ENCODE results near the gene C2CD5. TPM values are rescaled to one million over a fixed set of nuclear protein-coding genes. Genes with fewer than 3 reads are reported as not detected.

The C2CD5 gene
- total and polyA plus RNA-seq, 7 donors = 2.5 to 13.4 (median 5.9) TPM

GRCh38 chr12:22461786-22462185, 82.6 kb downstream of the C2CD5 start:
- no peak for TF ChIP-seq CTCF (IDR thresholded peaks at IDR 0.05)
- DNase-seq = no peak
- intact Hi-C loops (cut with DNase I) = loop anchor here in 1 of 2 donors (5.0 kb wide), 1 partner anchor 379 kb away; no protein-coding TSS in a partner anchor
- Histone ChIP-seq H3K36me3 (ENCODE audit: insufficient read depth in 1 of 2, low read depth in 1 of 2) (peaks cover 0 to 34% of the 10 kb centered on the region in 2 donors), H3K27me3 (ENCODE audit: insufficient read depth in 3 of 3, low read length in 2 of 3) (no peaks in the 10 kb centered on the region), H3K27ac (no peak overlapping the region), H3K9me3 (no peaks in the 10 kb centered on the region), H3K4me3 (no peak overlapping the region), H3K4me1 (no peaks in the 10 kb centered on the region)
- no peak for ATAC-seq
- 94 to 97% (median 95%) methylated on average over 1 of the region's 1 CpG for WGBS, 3 donors

- peak; percentile 48 for TF ChIP-seq CTCF (IDR thresholded peaks at IDR 0.05)
- H3K4me1 ChIP-seq = no peaks in the 10 kb centered on the region
- intact Hi-C loops (cut with DNase I) = loop anchor here in 1 of 2 donors (5.0 kb wide), 1 partner anchor 378 kb away; no protein-coding TSS in a partner anchor
- ATAC-seq (peak in 1 of 4 donors; percentile 54), DNase-seq (no peak)
- 29 to 35% (median 32%) methylated on average over 3 of the region's 3 CpGs for WGBS, 3 donors
- no peaks in the 10 kb centered on the region for H3K9me3 ChIP-seq
- H3K4me3 ChIP-seq = no peak overlapping the region
- peaks cover 0 to 33% of the 10 kb centered on the region in 2 donors for H3K36me3 ChIP-seq (ENCODE audit: insufficient read depth in 1 of 2, low read depth in 1 of 2)
- no peaks in the 10 kb centered on the region for H3K27me3 ChIP-seq (ENCODE audit: insufficient read depth in 3 of 3, low read length in 2 of 3)
- no peak overlapping the region for H3K27ac ChIP-seq
These were observed 84.4 kb downstream of the C2CD5 start for GRCh38 chr12:22459838-22460490.

- H3K27ac ChIP-seq = no peak overlapping the region
- no peak for DNase-seq
- no peak for TF ChIP-seq CTCF (IDR thresholded peaks at IDR 0.05)
- H3K27me3 ChIP-seq (ENCODE audit: insufficient read depth in 3 of 3, low read length in 2 of 3) = no peaks in the 10 kb centered on the region
- H3K9me3 ChIP-seq = no peaks in the 10 kb centered on the region
- H3K4me1 ChIP-seq = no peaks in the 10 kb centered on the region
- ATAC-seq = no peak
- intact Hi-C loops (cut with DNase I) = no loop called here
- peaks cover 0 to 44% of the 10 kb centered on the region in 2 donors for H3K36me3 ChIP-seq (ENCODE audit: insufficient read depth in 1 of 2, low read depth in 1 of 2)
- no peak overlapping the region for H3K4me3 ChIP-seq
- WGBS, 3 donors = 84 to 87% (median 87%) methylated on average over 6 of the region's 6 CpGs
These were observed 85.9 kb downstream of the C2CD5 start for GRCh38 chr12:22458298-22458937.

- no peak for ATAC-seq
- Histone ChIP-seq H3K9me3 (no peaks in the 10 kb centered on the region), H3K4me3 (no peak overlapping the region), H3K36me3 (ENCODE audit: insufficient read depth in 1 of 2, low read depth in 1 of 2) (peaks cover 0 to 54% of the 10 kb centered on the region in 2 donors), H3K27ac (no peak overlapping the region), H3K4me1 (no peaks in the 10 kb centered on the region), H3K27me3 (ENCODE audit: insufficient read depth in 3 of 3, low read length in 2 of 3) (no peaks in the 10 kb centered on the region)
- no peak for TF ChIP-seq CTCF (IDR thresholded peaks at IDR 0.05)
- DNase-seq = no peak
- 55 to 67% (median 64%) methylated on average over 4 of the region's 4 CpGs for WGBS, 3 donors
- intact Hi-C loops (cut with DNase I) = no loop called here
These were observed 87.3 kb downstream of the C2CD5 start for GRCh38 chr12:22457085-22457484.
